Transverse colon (tissue), 4 donors: ENCODE data around the gene KIF1A. TPM values are rescaled to one million over a fixed set of nuclear protein-coding genes. Genes with fewer than 3 reads are reported as not detected.

Experiments
- DNase-seq: peaks from one replicate; pipeline ENCODE4 v3.0.0-alpha.2; 2019
- H3K27ac ChIP-seq, 4 donors: fragments of 200-600 bp; sonication (generic); 2 replicates each; pipeline ENCODE4 v1.5.1; 2016 to 2018; ENCODE audit warnings: inconsistent platforms in 4 of 4
- H3K27me3 ChIP-seq: fragments of 200-600 bp; sonication (generic); 2 replicates; pipeline ENCODE4 v1.5.1; 2017; ENCODE audit warnings: inconsistent platforms
- H3K36me3 ChIP-seq, 4 donors: fragments of 200-600 bp; sonication (generic); 2 replicates each; pipeline ENCODE4 v1.5.1; 2017 to 2019; ENCODE audit warnings: inconsistent platforms in 4 of 4
- H3K4me1 ChIP-seq, 4 donors: fragments of 200-600 bp; sonication (generic); 2 replicates each; pipeline ENCODE4 v1.5.1; 2017 to 2020; ENCODE audit warnings: inconsistent platforms in 4 of 4
- H3K4me3 ChIP-seq, 4 donors: fragments of 200-600 bp; sonication (generic); 1 replicate in 1 of 4; 2 replicates in 3 of 4; pipeline versions ENCODE4 v1.5.1 to v1.6.1; 2017 to 2019; ENCODE audit warnings: inconsistent platforms in 4 of 4
- H3K9me3 ChIP-seq, 2 donors: fragments of 200-600 bp; sonication (generic); 2 replicates each; pipeline ENCODE4 v1.5.1; 2017 to 2019; ENCODE audit warnings: inconsistent platforms in 2 of 2
- EP300 ChIP-seq: sonication (generic); formaldehyde crosslinking; IDR thresholded peaks from one replicate; pipeline ENCODE4 v1.6.1; 2017; ENCODE audit warnings: antibody characterized with exemption, low read depth
- POLR2A ChIP-seq: fragments of 450-650 bp; IDR thresholded peaks from one replicate; pipeline ENCODE4 v1.6.1; 2016; ENCODE audit warnings: antibody characterized with exemption, mild to moderate bottlenecking, moderate library complexity
- POLR2AphosphoS5 ChIP-seq, 3 donors: sonication (generic); formaldehyde crosslinking; IDR thresholded peaks; one replicate each; pipeline ENCODE4 v1.6.1; 2016; ENCODE audit warnings: antibody characterized with exemption in 3 of 3
- WGBS, 2 donors: methylation state at CpG; one replicate each; pipeline ENCODE4 v1.1.5; 2018; ENCODE audit warnings: low coverage in 1 of 2; 5-methylcytosine and 5-hydroxymethylcytosine counted together
- in situ Hi-C, 4 donors: fragments of 200-750 bp; cut with MboI; loops; one replicate each; pipeline versions ENCODE4 v1.15.0 to v1.15.1; 2017; ENCODE audit warnings: low sequenced_read_pairs in 3 of 4, low pct_ligation_motif_present in 1 of 4, low pct_unique_long_range_greater_than_20kb in 1 of 4
- intact Hi-C: fragments of 100-400 bp; cut with DNase I; formaldehyde crosslinking; loops from one replicate; pipeline ENCODE4 v1.15.1; 2023; ENCODE audit warnings: low total_unique reads
- total RNA-seq, 4 donors: library from RNA; depleted of rRNA; stranded (reverse); fragments of >200 nt; gene quantifications; one replicate each; pipeline ENCODE4 v1.1.0, GENCODE V29; 2016
- TF ChIP-seq, protein P1 (sequence below), 5 experiments: fragments of 200-600 bp in 3 of 5; fragments of 450-650 bp in 2 of 5; sonication (generic) in 3 of 5; IDR thresholded peaks; 1 replicate in 2 of 5; 2 replicates in 3 of 5; pipeline ENCODE4 v1.5.1; 2016 to 2017; ENCODE audit warnings: antibody characterized with exemption in 5 of 5, inconsistent platforms in 3 of 5, mild to moderate bottlenecking in 2 of 5, moderate library complexity in 1 of 5

The KIF1A gene
- total RNA-seq, 4 donors from 2014 or later, result 0.40 to 3.4 (median 2.9) TPM

DNA sequence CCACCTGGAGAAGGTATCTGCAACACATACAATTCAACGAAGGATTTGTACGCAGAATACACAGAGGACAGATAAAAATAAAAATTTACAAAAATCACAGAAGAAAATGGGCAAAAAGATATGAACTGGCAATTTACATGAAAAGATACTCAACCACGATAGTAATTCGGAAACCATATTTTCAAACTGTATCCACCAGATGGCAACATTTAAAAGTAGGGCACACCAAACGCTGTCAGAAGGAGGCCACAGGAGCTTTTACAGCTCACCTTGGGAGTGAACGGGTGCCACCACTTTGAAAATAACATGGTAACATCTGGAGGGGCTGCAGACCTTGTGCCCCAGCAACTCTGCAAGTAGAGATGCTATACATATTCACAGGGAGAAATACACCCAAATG lies 9.8 kb downstream of the KIF1A start:
- TF ChIP-seq EP300, result no peak
- no peak for TF ChIP-seq POLR2A
- TF ChIP-seq, protein P1, sequence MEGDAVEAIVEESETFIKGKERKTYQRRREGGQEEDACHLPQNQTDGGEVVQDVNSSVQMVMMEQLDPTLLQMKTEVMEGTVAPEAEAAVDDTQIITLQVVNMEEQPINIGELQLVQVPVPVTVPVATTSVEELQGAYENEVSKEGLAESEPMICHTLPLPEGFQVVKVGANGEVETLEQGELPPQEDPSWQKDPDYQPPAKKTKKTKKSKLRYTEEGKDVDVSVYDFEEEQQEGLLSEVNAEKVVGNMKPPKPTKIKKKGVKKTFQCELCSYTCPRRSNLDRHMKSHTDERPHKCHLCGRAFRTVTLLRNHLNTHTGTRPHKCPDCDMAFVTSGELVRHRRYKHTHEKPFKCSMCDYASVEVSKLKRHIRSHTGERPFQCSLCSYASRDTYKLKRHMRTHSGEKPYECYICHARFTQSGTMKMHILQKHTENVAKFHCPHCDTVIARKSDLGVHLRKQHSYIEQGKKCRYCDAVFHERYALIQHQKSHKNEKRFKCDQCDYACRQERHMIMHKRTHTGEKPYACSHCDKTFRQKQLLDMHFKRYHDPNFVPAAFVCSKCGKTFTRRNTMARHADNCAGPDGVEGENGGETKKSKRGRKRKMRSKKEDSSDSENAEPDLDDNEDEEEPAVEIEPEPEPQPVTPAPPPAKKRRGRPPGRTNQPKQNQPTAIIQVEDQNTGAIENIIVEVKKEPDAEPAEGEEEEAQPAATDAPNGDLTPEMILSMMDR (IDR thresholded peaks at IDR 0.05), result no peak
- no peak for TF ChIP-seq POLR2AphosphoS5 (IDR thresholded peaks at IDR 0.05)
- 42 to 47% methylated on average over 6 of the region's 6 CpGs for WGBS, 2 donors
- Histone ChIP-seq H3K4me3 (no peak overlapping the region), H3K9me3 (no peaks in the 10 kb centered on the region), H3K27me3 (peaks cover 21% of the 10 kb centered on the region), H3K4me1 (no peaks in the 10 kb centered on the region), H3K36me3 (no peaks in the 10 kb centered on the region), H3K27ac (no peak overlapping the region)
- intact Hi-C loops (no loop called here), in situ Hi-C loops (no loop called here)
- DNase-seq, result no peak

DNA sequence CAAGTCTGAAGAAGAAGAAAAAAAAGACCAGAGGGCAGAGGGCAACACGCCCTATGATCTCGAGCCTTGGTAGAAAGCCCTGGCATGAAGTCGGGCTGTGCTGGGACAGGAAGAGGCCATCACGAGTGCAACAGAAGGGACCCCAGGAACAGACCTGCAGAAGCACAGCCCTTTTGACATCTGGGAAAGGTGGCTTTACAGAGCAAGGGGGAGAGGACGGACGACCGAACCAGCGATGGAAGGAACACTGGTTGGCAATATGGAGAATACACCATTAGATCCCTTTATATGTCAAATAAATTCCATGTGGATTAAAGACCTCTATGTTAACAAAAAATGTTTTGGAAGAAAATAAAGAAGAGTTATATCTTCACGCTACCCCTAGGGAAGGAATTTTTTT lies 10.7 kb downstream of the KIF1A start:
- no peak overlapping the region for H3K4me3 ChIP-seq
- H3K27me3 ChIP-seq, result peaks cover 23% of the 10 kb centered on the region
- H3K9me3 ChIP-seq, result no peaks in the 10 kb centered on the region
- in situ Hi-C loops, result no loop called here
- intact Hi-C loops, result no loop called here
- H3K36me3 ChIP-seq, result no peaks in the 10 kb centered on the region
- 74 to 89% methylated on average over 8 to 9 of the region's 9 CpGs for WGBS, 2 donors
- peak; percentile 3 for DNase-seq
- no peak overlapping the region for H3K27ac ChIP-seq
- TF ChIP-seq POLR2AphosphoS5 (IDR thresholded peaks at IDR 0.05) (no peak), EP300 (no peak), POLR2A (no peak)
- TF ChIP-seq, protein P1 (IDR thresholded peaks at IDR 0.05), result no peak
- H3K4me1 ChIP-seq, result no peaks in the 10 kb centered on the region

DNA sequence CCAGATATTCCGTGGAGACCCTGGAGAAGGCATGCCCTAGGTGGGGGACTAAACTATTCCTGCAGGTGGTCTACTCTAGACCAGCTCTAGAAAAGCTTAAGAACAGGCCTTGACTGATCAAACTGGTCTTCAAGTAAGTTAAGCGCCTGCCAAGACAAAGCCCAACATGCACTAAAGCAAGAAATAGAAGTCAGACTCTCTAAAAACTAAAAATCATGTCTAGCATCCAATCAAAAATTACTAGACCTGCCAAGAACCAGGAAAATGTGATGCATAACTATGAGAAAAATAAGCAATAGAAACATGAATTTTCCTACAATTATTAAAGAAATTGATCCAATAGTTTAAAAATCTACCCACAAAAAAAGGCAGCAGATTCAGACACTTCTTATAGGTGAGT lies 13.6 kb downstream of the KIF1A start:
- in situ Hi-C loops, result no loop called here
- H3K27me3 ChIP-seq, result peaks cover 38% of the 10 kb centered on the region
- no peak overlapping the region for H3K27ac ChIP-seq
- H3K4me1 ChIP-seq, result no peaks in the 10 kb centered on the region
- WGBS, 2 donors, result 80 to 100% methylated on average over 1 to 2 of the region's 2 CpGs
- no peaks in the 10 kb centered on the region for H3K9me3 ChIP-seq
- no peak overlapping the region for H3K4me3 ChIP-seq
- intact Hi-C loops, result no loop called here
- no peaks in the 10 kb centered on the region for H3K36me3 ChIP-seq
- no peak for DNase-seq
- no peak for TF ChIP-seq EP300
- TF ChIP-seq, protein P1 (IDR thresholded peaks at IDR 0.05), result no peak
- TF ChIP-seq POLR2A, result no peak
- TF ChIP-seq POLR2AphosphoS5 (IDR thresholded peaks at IDR 0.05), result no peak

DNA sequence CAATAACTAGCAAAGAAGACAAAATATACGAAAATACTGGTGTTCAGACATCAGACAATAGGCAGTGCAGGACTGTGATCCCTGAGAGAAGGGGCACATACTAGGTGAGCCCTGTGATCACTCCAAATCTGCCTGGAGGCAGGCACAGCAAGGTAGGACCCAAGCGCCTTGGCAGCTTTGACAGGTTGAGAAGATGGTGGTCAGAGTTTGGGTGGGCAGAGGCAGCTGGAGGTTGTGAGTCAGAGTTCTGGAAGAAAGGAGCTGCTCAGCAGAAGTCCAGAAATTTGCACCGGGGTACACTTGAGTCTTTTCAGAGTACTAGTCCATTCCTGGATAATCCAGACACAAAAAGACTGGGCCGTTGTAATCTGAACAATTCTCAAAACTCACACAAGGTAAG lies 14.0 kb downstream of the KIF1A start:
- TF ChIP-seq POLR2AphosphoS5 (IDR thresholded peaks at IDR 0.05) (no peak), EP300 (no peak), POLR2A (no peak)
- TF ChIP-seq, protein P1 (IDR thresholded peaks at IDR 0.05), result no peak
- H3K36me3 ChIP-seq, result no peaks in the 10 kb centered on the region
- no peak for DNase-seq
- in situ Hi-C loops, result no loop called here
- intact Hi-C loops, result no loop called here
- no peak overlapping the region for H3K4me3 ChIP-seq
- WGBS, 2 donors, result 54 to 79% methylated on average over 2 to 4 of the region's 4 CpGs
- H3K27me3 ChIP-seq, result peaks cover 42% of the 10 kb centered on the region
- no peaks in the 10 kb centered on the region for H3K4me1 ChIP-seq
- no peak overlapping the region for H3K27ac ChIP-seq
- H3K9me3 ChIP-seq, result no peaks in the 10 kb centered on the region
